Astrocyte (in vitro differentiated cells and primary cell): ENCODE results near the gene MYH13. TPM values are rescaled to one million over a fixed set of nuclear protein-coding genes. Genes with fewer than 3 reads are reported as not detected.

Source experiments
- DNase-seq: peaks from one replicate; pipeline ENCODE4 v3.0.0-alpha.2; 2010; ENCODE audit warnings: low read depth
- FAIRE-seq: peaks from 2 replicates; lab custom pipeline; 2011; peaks lifted over from hg19 to GRCh38; lab: Jason Lieb, UNC
- H2AFZ ChIP-seq: 2 replicates; pipeline ENCODE4 v1.6.0; 2012; ENCODE audit warnings: low read depth, low read length, inconsistent platforms
- H3K27ac ChIP-seq: 2 replicates; pipeline ENCODE4 v1.5.1; 2011; ENCODE audit warnings: low read depth, low read length, inconsistent platforms
- H3K27me3 ChIP-seq: 2 replicates; pipeline ENCODE4 v1.6.0; 2011; ENCODE audit warnings: low read length, inconsistent platforms; ENCODE audit not compliant: insufficient read depth
- H3K36me3 ChIP-seq: 2 replicates; pipeline ENCODE4 v1.5.1; 2011; ENCODE audit warnings: low read length, inconsistent platforms; ENCODE audit not compliant: insufficient read depth
- H3K4me1 ChIP-seq: 2 replicates; pipeline ENCODE4 v1.5.1; 2011; ENCODE audit warnings: low read length, inconsistent platforms; ENCODE audit not compliant: insufficient read depth
- H3K4me2 ChIP-seq: 2 replicates; pipeline ENCODE4 v1.6.0; 2012; ENCODE audit warnings: low read length, inconsistent platforms
- H3K4me3 ChIP-seq: 2 replicates; pipeline ENCODE4 v1.5.1; 2011; ENCODE audit warnings: low read depth, mild to moderate bottlenecking, low read length, inconsistent platforms; ENCODE audit not compliant: insufficient read depth
- H3K79me2 ChIP-seq: 2 replicates; pipeline ENCODE4 v1.6.0; 2012; ENCODE audit warnings: mild to moderate bottlenecking, low read length, inconsistent platforms; ENCODE audit not compliant: insufficient read depth
- H3K9ac ChIP-seq: 2 replicates; pipeline ENCODE4 v1.6.0; 2012; ENCODE audit warnings: mild to moderate bottlenecking, low read length, inconsistent platforms
- H3K9me3 ChIP-seq: 2 replicates; pipeline ENCODE4 v1.5.1; 2012; ENCODE audit warnings: low read depth, mild to moderate bottlenecking, low read length, inconsistent platforms; ENCODE audit not compliant: insufficient read depth
- H4K20me1 ChIP-seq: 2 replicates; pipeline ENCODE4 v1.6.0; 2012; ENCODE audit warnings: low read length, inconsistent platforms; ENCODE audit not compliant: insufficient read depth
- H3K27ac Mint-ChIP-seq: one replicate; pipeline ENCODE4 v1.8.0; 2021; ENCODE audit warnings: mild to moderate bottlenecking, mixed read lengths; ENCODE audit not compliant: unreplicated experiment
- H3K27me3 Mint-ChIP-seq: one replicate; pipeline ENCODE4 v1.8.0; 2021; ENCODE audit warnings: low read depth, mixed read lengths; ENCODE audit not compliant: unreplicated experiment
- H3K36me3 Mint-ChIP-seq: one replicate; pipeline ENCODE4 v1.8.0; 2021; ENCODE audit warnings: low read depth, mixed read lengths; ENCODE audit not compliant: unreplicated experiment
- H3K4me1 Mint-ChIP-seq: one replicate; pipeline ENCODE4 v1.8.0; 2021; ENCODE audit warnings: low read depth, mixed read lengths; ENCODE audit not compliant: unreplicated experiment
- H3K4me3 Mint-ChIP-seq: one replicate; pipeline ENCODE4 v1.8.0; 2021; ENCODE audit warnings: mild to moderate bottlenecking, moderate library complexity, mixed read lengths; ENCODE audit not compliant: unreplicated experiment
- H3K9me3 Mint-ChIP-seq: one replicate; pipeline ENCODE4 v1.8.0; 2021; ENCODE audit warnings: mild to moderate bottlenecking, mixed read lengths; ENCODE audit not compliant: unreplicated experiment
- CTCF ChIP-seq: IDR thresholded peaks from 2 replicates; pipeline ENCODE4 v1.5.1; 2011; ENCODE audit warnings: low read depth, mild to moderate bottlenecking, inconsistent platforms, low read length, moderate library complexity; ENCODE audit not compliant: insufficient read depth
- EZH2 ChIP-seq: IDR thresholded peaks from 2 replicates; pipeline ENCODE4 v1.6.1; 2012; ENCODE audit warnings: mild to moderate bottlenecking, low read length, inconsistent platforms; ENCODE audit not compliant: insufficient read depth
- total RNA-seq: library from RNA; stranded (reverse); gene quantifications from 2 replicates; pipeline ENCODE4 v1.2.1, GENCODE V29; 2021

Gene MYH13
- total RNA-seq, 1 donor from 2014 or later, result not detected

- DNase-seq (no peak), FAIRE-seq (no peak)
- H3K27me3 ChIP-seq, result no peaks in the 10 kb centered on the region
- H3K79me2 ChIP-seq, result no peaks in the 10 kb centered on the region
- H3K36me3 Mint-ChIP-seq, result peaks cover 3% of the 10 kb centered on the region
- H3K4me3 ChIP-seq, result no peak overlapping the region
- H3K9me3 Mint-ChIP-seq, result peaks cover 10% of the 10 kb centered on the region
- H4K20me1 ChIP-seq, result no peaks in the 10 kb centered on the region
- no peak overlapping the region for H3K9ac ChIP-seq
- H3K27ac ChIP-seq, result no peak overlapping the region
- H3K4me3 Mint-ChIP-seq, result no peak overlapping the region
- H3K4me1 Mint-ChIP-seq, result no peaks in the 10 kb centered on the region
- no peaks in the 10 kb centered on the region for H3K36me3 ChIP-seq
- no peak overlapping the region for H3K27ac Mint-ChIP-seq
- no peak for TF ChIP-seq EZH2
- TF ChIP-seq CTCF, result no peak
- no peaks in the 10 kb centered on the region for H3K9me3 ChIP-seq
- no peaks in the 10 kb centered on the region for H3K4me1 ChIP-seq
- H3K4me2 ChIP-seq, result no peak overlapping the region
- peaks cover 16% of the 10 kb centered on the region for H3K27me3 Mint-ChIP-seq
- no peak overlapping the region for H2AFZ ChIP-seq
Measured at GRCh38 chr17:10311131-10311530, 61.7 kb downstream of the MYH13 start.

GRCh38 chr17:10309003-10309974, 63.5 kb downstream of the MYH13 start:
- Histone ChIP-seq H3K36me3 (no peaks in the 10 kb centered on the region), H2AFZ (no peak overlapping the region), H3K9me3 (no peaks in the 10 kb centered on the region), H3K27me3 (no peaks in the 10 kb centered on the region), H4K20me1 (no peaks in the 10 kb centered on the region), H3K4me1 (no peaks in the 10 kb centered on the region), H3K4me2 (no peak overlapping the region), H3K27ac (no peak overlapping the region), H3K9ac (no peak overlapping the region), H3K79me2 (no peaks in the 10 kb centered on the region), H3K4me3 (no peak overlapping the region)
- Mint-ChIP-seq H3K4me3 (no peak overlapping the region), H3K36me3 (peaks cover 3% of the 10 kb centered on the region), H3K27ac (no peak overlapping the region), H3K27me3 (peaks cover 12% of the 10 kb centered on the region), H3K9me3 (peaks cover 10% of the 10 kb centered on the region), H3K4me1 (no peaks in the 10 kb centered on the region)
- DNase-seq (no peak), FAIRE-seq (no peak)
- no peak for TF ChIP-seq CTCF
- no peak for TF ChIP-seq EZH2

- Histone ChIP-seq H2AFZ (no peak overlapping the region), H3K36me3 (no peaks in the 10 kb centered on the region), H3K4me2 (no peak overlapping the region), H3K4me1 (no peaks in the 10 kb centered on the region), H3K9me3 (no peaks in the 10 kb centered on the region), H4K20me1 (no peaks in the 10 kb centered on the region), H3K27me3 (no peaks in the 10 kb centered on the region), H3K9ac (no peak overlapping the region), H3K4me3 (no peak overlapping the region), H3K27ac (no peak overlapping the region), H3K79me2 (no peaks in the 10 kb centered on the region)
- Mint-ChIP-seq H3K9me3 (peaks cover 9% of the 10 kb centered on the region), H3K36me3 (peaks cover 3% of the 10 kb centered on the region), H3K27me3 (peaks cover 8% of the 10 kb centered on the region), H3K4me3 (no peak overlapping the region), H3K4me1 (no peaks in the 10 kb centered on the region), H3K27ac (no peak overlapping the region)
- FAIRE-seq, result no peak
- no peak for DNase-seq
- TF ChIP-seq CTCF (no peak), EZH2 (no peak)
Measured at GRCh38 chr17:10306585-10306984, 66.2 kb downstream of the MYH13 start.
